HCT116 (cell line): ENCODE results near the gene RFPL2.

Experiments used
- ELF1 ChIP-seq: IDR thresholded peaks from 2 replicates; pipeline ENCODE4 v1.6.1; 2012; ENCODE audit warnings: low read depth, borderline replicate concordance
- EZH2 ChIP-seq: fragments of 200-600 bp; sonication (generic); IDR thresholded peaks from 2 replicates; pipeline ENCODE4 v1.6.1; 2017; ENCODE audit warnings: antibody characterized with exemption, mixed run types
- JUND ChIP-seq: IDR thresholded peaks from 2 replicates; pipeline ENCODE4 v1.6.1; 2012
- POLR2A ChIP-seq: IDR thresholded peaks from 2 replicates; pipeline ENCODE4 v1.7.0; 2011; ENCODE audit warnings: borderline replicate concordance; ENCODE audit not compliant: insufficient read depth, insufficient read length; ENCODE audit errors: extremely low read depth
- POLR2AphosphoS5 ChIP-seq: IDR thresholded peaks from 2 replicates; pipeline ENCODE4 v1.6.1; 2011; ENCODE audit warnings: mild to moderate bottlenecking, low read depth, low read length, moderate library complexity
- SIN3A ChIP-seq: IDR thresholded peaks from 2 replicates; pipeline ENCODE4 v1.6.1; 2012; ENCODE audit warnings: low read depth
- TF ChIP-seq, protein P1 (sequence below), 3 experiments: fragments of 200-600 bp in 1 of 3; sonication (generic) in 1 of 3; IDR thresholded peaks in 2 of 3; conservative IDR thresholded peaks in 1 of 3; 2 replicates each; pipeline ENCODE4 v1.5.1; 2012 to 2017; ENCODE audit warnings: low read depth in 2 of 3, low read length in 2 of 3, antibody characterized with exemption in 1 of 3, borderline replicate concordance in 1 of 3, control low read depth in 1 of 3, mild to moderate bottlenecking in 1 of 3, mixed read lengths in 1 of 3, mixed run types in 1 of 3, moderate library complexity in 1 of 3; ENCODE audit not compliant: insufficient read depth in 1 of 3
- TF ChIP-seq, protein P2 (sequence below): IDR thresholded peaks from 2 replicates; pipeline ENCODE4 v1.6.1; 2012
- TF ChIP-seq, protein P3 (sequence below): IDR thresholded peaks from 2 replicates; pipeline ENCODE4 v1.6.1; 2012

DNA sequence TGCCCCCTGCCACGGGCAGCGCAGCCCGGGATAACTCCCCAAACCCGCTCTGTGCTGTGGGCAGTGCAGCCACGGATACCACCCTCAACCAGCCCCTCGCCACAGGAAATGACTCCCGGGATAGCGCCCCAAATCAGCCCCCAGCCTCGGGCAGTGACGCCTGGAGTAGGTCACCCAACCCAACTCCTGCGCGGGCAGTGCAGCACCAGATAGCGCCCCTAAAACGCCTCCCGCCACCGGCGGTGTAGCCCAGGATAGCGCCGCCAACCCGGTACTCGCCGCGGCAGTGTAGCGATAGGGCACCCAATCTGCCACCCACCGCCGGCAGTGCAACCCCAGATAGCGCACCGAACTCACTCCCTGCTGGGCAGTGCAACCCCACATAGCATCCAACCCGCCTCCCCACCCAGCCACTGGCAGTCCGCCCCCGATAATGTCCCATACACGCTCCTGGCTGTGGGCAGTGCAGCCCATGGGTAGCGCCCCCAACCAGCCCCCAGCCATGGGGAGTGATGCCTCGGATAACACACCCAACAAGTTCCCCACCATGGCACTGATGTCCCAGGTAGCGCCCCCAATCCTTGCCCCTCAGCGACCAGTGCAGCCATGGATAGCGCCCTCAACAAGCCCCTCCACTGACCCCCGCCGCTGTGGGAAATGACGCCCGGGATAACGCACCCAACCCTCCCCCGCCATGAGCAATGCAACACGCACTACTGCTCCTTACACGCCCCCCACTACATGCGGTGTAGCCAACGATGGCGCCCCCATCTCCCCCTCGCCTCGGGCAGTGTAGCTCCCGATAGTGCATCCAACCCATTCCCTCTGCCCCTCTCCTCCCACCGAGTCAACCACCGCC is 1.5 kb downstream of the RFPL2 start:
- TF ChIP-seq, protein P1, sequence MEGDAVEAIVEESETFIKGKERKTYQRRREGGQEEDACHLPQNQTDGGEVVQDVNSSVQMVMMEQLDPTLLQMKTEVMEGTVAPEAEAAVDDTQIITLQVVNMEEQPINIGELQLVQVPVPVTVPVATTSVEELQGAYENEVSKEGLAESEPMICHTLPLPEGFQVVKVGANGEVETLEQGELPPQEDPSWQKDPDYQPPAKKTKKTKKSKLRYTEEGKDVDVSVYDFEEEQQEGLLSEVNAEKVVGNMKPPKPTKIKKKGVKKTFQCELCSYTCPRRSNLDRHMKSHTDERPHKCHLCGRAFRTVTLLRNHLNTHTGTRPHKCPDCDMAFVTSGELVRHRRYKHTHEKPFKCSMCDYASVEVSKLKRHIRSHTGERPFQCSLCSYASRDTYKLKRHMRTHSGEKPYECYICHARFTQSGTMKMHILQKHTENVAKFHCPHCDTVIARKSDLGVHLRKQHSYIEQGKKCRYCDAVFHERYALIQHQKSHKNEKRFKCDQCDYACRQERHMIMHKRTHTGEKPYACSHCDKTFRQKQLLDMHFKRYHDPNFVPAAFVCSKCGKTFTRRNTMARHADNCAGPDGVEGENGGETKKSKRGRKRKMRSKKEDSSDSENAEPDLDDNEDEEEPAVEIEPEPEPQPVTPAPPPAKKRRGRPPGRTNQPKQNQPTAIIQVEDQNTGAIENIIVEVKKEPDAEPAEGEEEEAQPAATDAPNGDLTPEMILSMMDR (IDR thresholded peaks at IDR 0.05 in 2 of 3, conservative IDR thresholded peaks at IDR 0.05 in 1 of 3; ENCODE audit: borderline replicate concordance in 1 of 3, insufficient read depth in 1 of 3, low read depth in 2 of 3, low read length in 2 of 3): no peak
- TF ChIP-seq POLR2AphosphoS5: no peak
- no peak for TF ChIP-seq JUND
- TF ChIP-seq SIN3A: no peak
- TF ChIP-seq, protein P2, sequence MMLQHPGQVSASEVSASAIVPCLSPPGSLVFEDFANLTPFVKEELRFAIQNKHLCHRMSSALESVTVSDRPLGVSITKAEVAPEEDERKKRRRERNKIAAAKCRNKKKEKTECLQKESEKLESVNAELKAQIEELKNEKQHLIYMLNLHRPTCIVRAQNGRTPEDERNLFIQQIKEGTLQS: no peak
- no peak for TF ChIP-seq EZH2
- TF ChIP-seq POLR2A: no peak
- TF ChIP-seq, protein P3, sequence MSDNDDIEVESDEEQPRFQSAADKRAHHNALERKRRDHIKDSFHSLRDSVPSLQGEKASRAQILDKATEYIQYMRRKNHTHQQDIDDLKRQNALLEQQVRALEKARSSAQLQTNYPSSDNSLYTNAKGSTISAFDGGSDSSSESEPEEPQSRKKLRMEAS: no peak
- TF ChIP-seq ELF1: no peak
